ENCODE measurements around the gene TNS4. TPM values are rescaled to one million over a fixed set of nuclear protein-coding genes. Genes with fewer than 3 reads are reported as not detected.

Gene TNS4
- total and polyA plus RNA-seq, 2 donors (not counting 1 experiment from before 2014, with no cell fraction given), result under 0.01 to 0.05 TPM

DNA sequence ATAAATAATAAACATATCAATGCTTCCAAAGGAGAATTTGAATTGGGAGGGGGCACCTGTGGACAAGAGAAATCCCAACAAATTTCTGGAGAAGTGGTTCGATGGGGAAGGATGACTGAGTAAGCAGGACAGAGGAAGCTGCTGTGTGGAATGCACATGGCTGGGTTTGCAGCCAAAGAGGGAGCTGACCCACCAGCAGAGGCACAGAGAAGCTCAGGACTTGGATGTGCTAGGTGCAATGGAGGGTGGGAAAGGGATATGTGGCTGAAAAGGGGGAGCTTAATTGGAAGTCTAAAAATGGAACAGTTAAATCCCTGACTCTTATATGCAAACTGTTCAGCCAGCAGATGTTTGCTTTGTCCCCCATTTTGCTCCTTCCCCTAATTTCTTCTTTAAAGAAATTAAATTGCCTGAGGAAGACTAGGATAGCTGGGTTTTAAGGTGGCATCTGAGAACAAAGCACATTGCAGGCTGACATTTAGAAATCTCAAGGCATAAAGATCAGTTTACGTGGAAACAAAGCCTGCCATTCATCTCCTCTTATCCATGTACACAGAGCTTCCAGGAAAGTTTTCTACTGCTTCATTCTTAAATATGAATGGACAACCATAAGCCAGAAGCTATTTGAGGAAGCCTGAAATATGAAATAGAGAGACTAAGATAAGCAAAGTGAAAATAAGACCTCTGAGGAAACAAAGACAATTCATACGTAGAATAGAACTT lies 23.0 kb upstream of the TNS4 start:
- H3K4me2 ChIP-seq (ENCODE audit: extremely low read depth, insufficient read depth, low read length), result no peak overlapping the region
- no peak overlapping the region for H2AFZ ChIP-seq (ENCODE audit: low read length)
- H3K79me2 ChIP-seq (ENCODE audit: control insufficient read depth, insufficient read depth, low read length), result no peaks in the 10 kb centered on the region
- peaks cover 10% of the 10 kb centered on the region for H3K4me1 ChIP-seq (ENCODE audit: control insufficient read depth, extremely low read depth, insufficient read depth, low read length)
- TF ChIP-seq CTCF (conservative IDR thresholded peaks at IDR 0.05 in 1 of 2, IDR thresholded peaks at IDR 0.05 in 1 of 2; ENCODE audit: low read depth in 1 of 2, low read length in 2 of 2) (no peak), EZH2 (IDR thresholded peaks at IDR 0.05; ENCODE audit: low read length, missing control alignments) (no peak)
- no peaks in the 10 kb centered on the region for H3K9me3 ChIP-seq (ENCODE audit: control insufficient read depth, insufficient read depth, low read depth, low read length)
- H3K27me3 ChIP-seq (ENCODE audit: control insufficient read depth, insufficient read depth, low read length), result no peaks in the 10 kb centered on the region
- H3K9ac ChIP-seq (ENCODE audit: insufficient read depth, low read length), result no peak overlapping the region
- H3K4me3 ChIP-seq (replicated peaks in 1 of 4; ENCODE audit: control extremely low read depth in 1 of 4, insufficient read depth in 1 of 4, low read depth in 3 of 4, low read length in 4 of 4), result no peak overlapping the region
- DNase-seq (ENCODE audit: low read depth in 2 of 2), result no peak
- H3K27ac ChIP-seq (ENCODE audit: insufficient read depth, low read length), result no peak overlapping the region
- no peaks in the 10 kb centered on the region for H4K20me1 ChIP-seq (ENCODE audit: control insufficient read depth, extremely low read depth, insufficient read depth, low read length)
- no peaks in the 10 kb centered on the region for H3K36me3 ChIP-seq (ENCODE audit: control insufficient read depth, insufficient read depth, low read length)

GRCh38 chr17:40522961-40523310 lies 21.5 kb upstream of the TNS4 start:
- TF ChIP-seq EZH2 (IDR thresholded peaks at IDR 0.05; ENCODE audit: low read length, missing control alignments) (no peak), CTCF (conservative IDR thresholded peaks at IDR 0.05 in 1 of 2, IDR thresholded peaks at IDR 0.05 in 1 of 2; ENCODE audit: low read depth in 1 of 2, low read length in 2 of 2) (no peak)
- H3K4me3 ChIP-seq (replicated peaks in 1 of 4; ENCODE audit: control extremely low read depth in 1 of 4, insufficient read depth in 1 of 4, low read depth in 3 of 4, low read length in 4 of 4), result no peak overlapping the region
- no peak overlapping the region for H3K4me2 ChIP-seq (ENCODE audit: extremely low read depth, insufficient read depth, low read length)
- no peak for DNase-seq (ENCODE audit: low read depth in 2 of 2)
- H2AFZ ChIP-seq (ENCODE audit: low read length), result no peak overlapping the region
- peaks cover 13% of the 10 kb centered on the region for H3K4me1 ChIP-seq (ENCODE audit: control insufficient read depth, extremely low read depth, insufficient read depth, low read length)
- no peaks in the 10 kb centered on the region for H3K27me3 ChIP-seq (ENCODE audit: control insufficient read depth, insufficient read depth, low read length)
- H3K9me3 ChIP-seq (ENCODE audit: control insufficient read depth, insufficient read depth, low read depth, low read length), result no peaks in the 10 kb centered on the region
- no peaks in the 10 kb centered on the region for H4K20me1 ChIP-seq (ENCODE audit: control insufficient read depth, extremely low read depth, insufficient read depth, low read length)
- no peak overlapping the region for H3K9ac ChIP-seq (ENCODE audit: insufficient read depth, low read length)
- H3K36me3 ChIP-seq (ENCODE audit: control insufficient read depth, insufficient read depth, low read length), result no peaks in the 10 kb centered on the region
- no peak overlapping the region for H3K27ac ChIP-seq (ENCODE audit: insufficient read depth, low read length)
- no peaks in the 10 kb centered on the region for H3K79me2 ChIP-seq (ENCODE audit: control insufficient read depth, insufficient read depth, low read length)

DNA sequence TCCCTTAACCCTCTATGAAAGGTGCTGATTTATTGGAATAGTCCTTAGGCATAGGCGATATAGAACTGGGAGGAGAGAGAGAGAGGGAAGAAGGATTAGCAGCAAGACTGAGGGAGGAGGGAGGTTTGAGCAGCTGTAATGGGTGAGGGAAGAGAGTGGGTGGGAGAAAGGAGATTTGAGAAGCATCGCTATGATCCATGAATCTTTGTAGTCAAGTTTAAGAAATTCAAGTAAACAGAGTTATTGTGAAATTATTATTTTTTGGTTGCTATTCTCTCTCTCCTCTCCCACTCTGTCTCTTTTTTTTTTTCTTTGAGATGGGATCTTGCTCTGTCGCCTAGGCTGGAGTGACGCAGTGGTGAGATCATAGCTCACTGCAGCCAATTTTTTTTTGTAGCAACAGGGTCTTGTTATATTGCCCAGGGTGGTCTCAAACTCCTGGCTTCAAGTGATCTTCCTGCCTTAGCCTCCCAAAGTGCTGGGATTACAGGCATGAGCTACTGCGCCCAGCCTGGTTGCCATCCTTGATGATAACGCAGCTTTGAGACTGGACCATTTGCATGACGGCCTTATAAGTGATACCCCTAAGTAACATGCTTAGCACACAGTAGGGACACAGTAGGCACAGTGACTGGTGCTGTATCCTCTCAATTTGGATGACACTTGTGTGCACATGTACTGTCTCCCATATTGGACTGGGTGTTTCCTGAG lies 21.0 kb upstream of the TNS4 start:
- peak; percentile 38 to 46 for DNase-seq (ENCODE audit: low read depth in 2 of 2)
- no peaks in the 10 kb centered on the region for H3K9me3 ChIP-seq (ENCODE audit: control insufficient read depth, insufficient read depth, low read depth, low read length)
- H2AFZ ChIP-seq (ENCODE audit: low read length), result no peak overlapping the region
- H3K4me3 ChIP-seq (replicated peaks in 1 of 4; ENCODE audit: control extremely low read depth in 1 of 4, insufficient read depth in 1 of 4, low read depth in 3 of 4, low read length in 4 of 4), result no peak overlapping the region
- no peaks in the 10 kb centered on the region for H3K36me3 ChIP-seq (ENCODE audit: control insufficient read depth, insufficient read depth, low read length)
- no peak overlapping the region for H3K4me2 ChIP-seq (ENCODE audit: extremely low read depth, insufficient read depth, low read length)
- H3K4me1 ChIP-seq (ENCODE audit: control insufficient read depth, extremely low read depth, insufficient read depth, low read length), result peaks cover 13% of the 10 kb centered on the region
- H4K20me1 ChIP-seq (ENCODE audit: control insufficient read depth, extremely low read depth, insufficient read depth, low read length), result no peaks in the 10 kb centered on the region
- no peaks in the 10 kb centered on the region for H3K79me2 ChIP-seq (ENCODE audit: control insufficient read depth, insufficient read depth, low read length)
- no peak overlapping the region for H3K9ac ChIP-seq (ENCODE audit: insufficient read depth, low read length)
- TF ChIP-seq EZH2 (IDR thresholded peaks at IDR 0.05; ENCODE audit: low read length, missing control alignments) (no peak), CTCF (conservative IDR thresholded peaks at IDR 0.05 in 1 of 2, IDR thresholded peaks at IDR 0.05 in 1 of 2; ENCODE audit: low read depth in 1 of 2, low read length in 2 of 2) (no peak)
- no peaks in the 10 kb centered on the region for H3K27me3 ChIP-seq (ENCODE audit: control insufficient read depth, insufficient read depth, low read length)
- H3K27ac ChIP-seq (ENCODE audit: insufficient read depth, low read length), result peak overlapping the region; percentile 78

Measured in fibroblast of lung (primary cell).